Measurements from ENCODE around the gene PSMC3IP.
"Not testable (repeated sequence)": the region's sequence is repeated elsewhere in the genome, so short reads cannot be mapped to it uniquely, and the experiment has no call there.

PSMC3IP gene

GRCh38 chr17:42561897-42562387 lies 15.6 kb downstream of the PSMC3IP start, which contains the start of gene COASY:
COASY (plus strand) TSS chr17:42562148; CDS start chr17:42562623, 475 bp downstream.
- DNase-seq (ENCODE audit: low read depth): peak; percentile 87

- DNase-seq (ENCODE audit: low read depth): no peak
Measured at GRCh38 chr17:42560246-42560645, 17.3 kb downstream of the PSMC3IP start.

GRCh38 chr17:42559075-42559474 lies 18.5 kb downstream of the PSMC3IP start:
- DNase-seq (ENCODE audit: low read depth): no peak

GRCh38 chr17:42555961-42556617 lies 21.4 kb downstream of the PSMC3IP start:
- DNase-seq (ENCODE audit: low read depth): not testable (repeated sequence)

- DNase-seq (ENCODE audit: low read depth): no peak
Measured at GRCh38 chr17:42555122-42555622, 22.4 kb downstream of the PSMC3IP start.

GRCh38 chr17:42554250-42555121 lies 23.0 kb downstream of the PSMC3IP start:
- peak; percentile 49 for DNase-seq (ENCODE audit: low read depth)

- DNase-seq (ENCODE audit: low read depth): no peak
Measured at GRCh38 chr17:42553866-42554249, 23.7 kb downstream of the PSMC3IP start.

- no peak for DNase-seq (ENCODE audit: low read depth)
Measured at GRCh38 chr17:42553161-42553818, 24.2 kb downstream of the PSMC3IP start.

GRCh38 chr17:42552736-42553135 lies 24.8 kb downstream of the PSMC3IP start, which contains the start of gene HSD17B1:
HSD17B1 (plus strand) TSS chr17:42552923; CDS start chr17:42552934, 11 bp downstream.
- not testable (repeated sequence) for DNase-seq (ENCODE audit: low read depth)

GRCh38 chr17:42548993-42549755 lies 28.4 kb downstream of the PSMC3IP start:
- no peak for DNase-seq (ENCODE audit: low read depth)

GRCh38 chr17:42548070-42548837 lies 29.3 kb downstream of the PSMC3IP start:
- DNase-seq (ENCODE audit: low read depth): peak; percentile 71

- no peak for DNase-seq (ENCODE audit: low read depth)
Measured at GRCh38 chr17:42547698-42548069, 29.8 kb downstream of the PSMC3IP start.

- no peak for DNase-seq (ENCODE audit: low read depth)
Measured at GRCh38 chr17:42547001-42547461, 30.5 kb downstream of the PSMC3IP start.

- not testable (repeated sequence) for DNase-seq (ENCODE audit: low read depth)
Measured at GRCh38 chr17:42545755-42546505, 31.6 kb downstream of the PSMC3IP start.

- no peak for DNase-seq (ENCODE audit: low read depth)
Measured at GRCh38 chr17:42544874-42545283, 32.6 kb downstream of the PSMC3IP start.

- no peak for DNase-seq (ENCODE audit: low read depth)
Measured at GRCh38 chr17:42543190-42544079, 34.1 kb downstream of the PSMC3IP start.

GRCh38 chr17:42541041-42541833 lies 36.3 kb downstream of the PSMC3IP start:
- peak; percentile 31 for DNase-seq (ENCODE audit: low read depth)

- not testable (repeated sequence) for DNase-seq (ENCODE audit: low read depth)
Measured at GRCh38 chr17:42540558-42540957, 37.0 kb downstream of the PSMC3IP start.

All from stimulated activated CD4-positive, alpha-beta T cell treated with anti-CD3 and anti-CD28 coated beads, Interleukin-2, amount 100 ng/mL, for 4 hours (primary cell).